HG02623 (cell line): ENCODE data around the gene TSACC.

Source experiments
- ATAC-seq: cut with Tn5 transposase; IDR thresholded peaks from one replicate; pipeline ENCODE4 v1.9.1; 2021; ENCODE audit warnings: moderate library complexity; ENCODE audit not compliant: unreplicated experiment

The TSACC gene

DNA sequence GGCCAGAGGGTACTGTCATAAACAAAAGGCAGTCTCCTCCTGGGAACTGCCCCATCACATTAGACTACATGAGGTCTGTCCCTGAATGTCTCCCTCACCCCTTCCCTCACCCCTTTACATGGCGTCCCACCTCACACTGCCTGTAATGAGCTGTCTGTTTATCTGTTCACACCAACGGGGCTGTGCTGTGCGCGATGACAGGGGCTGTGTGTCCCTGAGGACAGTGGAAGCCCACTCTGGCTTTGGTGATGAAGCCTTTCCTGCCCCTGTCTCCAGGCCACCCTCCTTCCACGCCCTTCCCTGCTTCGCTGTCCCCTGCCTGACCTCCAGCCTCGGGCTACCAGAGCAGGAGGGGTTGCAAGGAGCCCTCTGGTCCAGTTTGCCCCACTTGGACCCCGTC lies 53.4 kb downstream of the TSACC start:
- ATAC-seq = no peak

DNA sequence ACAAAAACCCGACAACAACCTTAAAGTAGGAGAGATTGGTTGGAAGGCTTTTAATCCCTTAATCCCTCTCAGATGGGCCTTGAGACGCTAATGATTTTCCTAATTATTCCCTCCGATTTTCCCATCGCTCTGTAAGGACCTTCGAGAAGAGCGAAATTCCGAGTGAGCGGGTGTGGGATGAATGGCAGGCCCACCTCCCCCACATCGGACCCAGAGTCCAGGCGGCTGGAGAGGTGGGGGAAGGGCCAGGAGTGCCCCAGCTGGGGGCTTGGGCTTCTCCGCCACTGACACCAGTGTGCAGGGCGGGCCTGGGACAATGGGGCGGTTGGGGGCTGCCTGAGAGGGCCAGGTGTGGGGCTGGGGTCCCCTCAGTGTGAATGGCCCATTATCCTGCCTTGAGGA lies 54.1 kb downstream of the TSACC start:
- no peak for ATAC-seq

DNA sequence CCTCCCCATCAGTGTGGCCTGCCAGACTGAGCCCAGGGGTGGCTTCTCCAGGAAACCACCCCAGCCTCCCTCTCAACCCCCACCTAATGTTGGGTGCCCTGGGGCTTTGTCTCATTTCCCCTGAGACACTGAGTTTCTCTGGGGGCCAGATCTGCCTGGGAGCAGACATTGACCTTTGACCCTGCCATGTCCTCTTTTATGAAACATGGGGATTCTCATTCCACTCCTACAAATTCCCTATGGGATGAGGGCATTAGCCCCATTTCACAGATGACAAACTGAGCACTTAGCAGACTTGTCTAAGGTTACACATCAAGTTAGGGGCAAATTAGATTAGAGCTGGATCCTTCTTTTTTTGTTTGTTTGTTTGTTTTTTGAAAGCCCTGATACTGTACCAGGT lies 54.8 kb downstream of the TSACC start:
- ATAC-seq = no peak

DNA sequence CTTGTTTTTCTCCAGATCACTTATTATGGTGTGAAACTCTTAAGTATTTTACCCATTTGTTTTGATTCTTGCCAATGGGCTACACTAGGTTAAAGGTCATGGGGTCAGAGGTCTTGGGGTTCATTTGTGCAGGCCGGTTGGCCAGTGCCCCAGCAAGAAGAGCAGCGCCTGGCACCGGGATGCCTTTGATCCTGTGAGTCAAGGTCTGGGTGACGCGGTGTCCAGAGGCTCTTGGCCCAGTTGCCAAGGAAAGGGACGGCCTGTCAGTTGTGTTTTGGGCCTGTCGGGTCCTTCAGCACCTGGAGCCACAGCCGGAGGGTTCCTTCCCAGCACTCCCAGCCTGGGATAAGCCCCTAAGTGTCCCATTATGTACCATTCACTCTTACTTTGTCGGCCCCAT lies 55.8 kb downstream of the TSACC start:
- no peak for ATAC-seq

DNA sequence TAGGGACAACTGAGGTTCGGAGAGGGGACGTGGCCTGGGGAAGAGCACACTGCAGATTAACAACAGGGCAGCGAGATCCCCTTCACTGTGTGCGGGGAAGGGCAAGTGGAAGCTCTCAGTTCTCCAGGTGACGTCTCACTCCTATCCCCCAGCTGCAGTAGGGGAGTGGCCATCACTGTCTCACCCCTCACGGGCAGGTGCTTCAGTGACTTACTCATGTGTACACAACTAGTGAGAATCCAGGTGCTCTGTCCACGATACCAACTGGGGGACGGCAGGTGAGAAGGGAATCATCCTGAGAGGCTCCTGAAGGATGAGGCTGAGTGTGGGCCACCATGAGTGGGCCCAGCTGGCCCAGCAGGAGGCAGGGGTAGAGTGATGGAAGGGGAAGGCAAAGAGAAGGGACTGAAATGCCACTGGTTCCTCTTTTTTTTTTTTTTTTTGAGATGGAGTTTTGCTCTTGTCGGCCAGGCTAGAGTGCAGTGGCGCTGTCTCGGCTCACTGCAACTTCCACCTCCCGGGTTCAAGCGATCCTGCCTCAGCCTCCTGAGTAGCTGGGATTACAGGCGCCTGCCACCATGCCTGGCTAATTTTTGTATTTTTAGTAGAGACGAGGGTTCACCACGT lies 56.6 kb downstream of the TSACC start:
- no peak for ATAC-seq
